ENCODE results near the gene TMEM72. TPM values are rescaled to one million over a fixed set of nuclear protein-coding genes. Genes with fewer than 3 reads are reported as not detected.

TMEM72 gene
- total RNA-seq, 3 donors from 2014 or later, result not detected

- Histone ChIP-seq H3K36me3 (no peaks in the 10 kb centered on the region), H3K4me3 (no peak overlapping the region), H3K9me3 (no peaks in the 10 kb centered on the region), H3K27me3 (no peaks in the 10 kb centered on the region), H3K27ac (no peak overlapping the region), H3K4me1 (no peaks in the 10 kb centered on the region)
- DNase-seq (ENCODE audit: low spot score in 2 of 2), result no peak
- intact Hi-C loops (cut with DNase I; ENCODE audit: low total_unique reads), result no loop called here
- TF ChIP-seq POLR2A (IDR thresholded peaks at IDR 0.05) (no peak), POLR2AphosphoS5 (IDR thresholded peaks at IDR 0.05) (no peak)
- TF ChIP-seq, protein P1, sequence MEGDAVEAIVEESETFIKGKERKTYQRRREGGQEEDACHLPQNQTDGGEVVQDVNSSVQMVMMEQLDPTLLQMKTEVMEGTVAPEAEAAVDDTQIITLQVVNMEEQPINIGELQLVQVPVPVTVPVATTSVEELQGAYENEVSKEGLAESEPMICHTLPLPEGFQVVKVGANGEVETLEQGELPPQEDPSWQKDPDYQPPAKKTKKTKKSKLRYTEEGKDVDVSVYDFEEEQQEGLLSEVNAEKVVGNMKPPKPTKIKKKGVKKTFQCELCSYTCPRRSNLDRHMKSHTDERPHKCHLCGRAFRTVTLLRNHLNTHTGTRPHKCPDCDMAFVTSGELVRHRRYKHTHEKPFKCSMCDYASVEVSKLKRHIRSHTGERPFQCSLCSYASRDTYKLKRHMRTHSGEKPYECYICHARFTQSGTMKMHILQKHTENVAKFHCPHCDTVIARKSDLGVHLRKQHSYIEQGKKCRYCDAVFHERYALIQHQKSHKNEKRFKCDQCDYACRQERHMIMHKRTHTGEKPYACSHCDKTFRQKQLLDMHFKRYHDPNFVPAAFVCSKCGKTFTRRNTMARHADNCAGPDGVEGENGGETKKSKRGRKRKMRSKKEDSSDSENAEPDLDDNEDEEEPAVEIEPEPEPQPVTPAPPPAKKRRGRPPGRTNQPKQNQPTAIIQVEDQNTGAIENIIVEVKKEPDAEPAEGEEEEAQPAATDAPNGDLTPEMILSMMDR (IDR thresholded peaks at IDR 0.05), result no peak
Observed at GRCh38 chr10:44889834-44890233, 21.3 kb upstream of the TMEM72 start.

- DNase-seq (ENCODE audit: low spot score in 2 of 2), result no peak
- Histone ChIP-seq H3K27me3 (no peaks in the 10 kb centered on the region), H3K27ac (no peak overlapping the region), H3K4me1 (no peaks in the 10 kb centered on the region), H3K36me3 (no peaks in the 10 kb centered on the region), H3K4me3 (no peak overlapping the region), H3K9me3 (no peaks in the 10 kb centered on the region)
- TF ChIP-seq POLR2A (IDR thresholded peaks at IDR 0.05) (no peak), POLR2AphosphoS5 (IDR thresholded peaks at IDR 0.05) (no peak)
- TF ChIP-seq, protein P1 (IDR thresholded peaks at IDR 0.05), result no peak
- intact Hi-C loops (cut with DNase I; ENCODE audit: low total_unique reads), result no loop called here
Observed at GRCh38 chr10:44890696-44891563, 20.2 kb upstream of the TMEM72 start.

- Histone ChIP-seq H3K36me3 (no peaks in the 10 kb centered on the region), H3K4me3 (no peak overlapping the region), H3K4me1 (no peaks in the 10 kb centered on the region), H3K27ac (no peak overlapping the region), H3K9me3 (no peaks in the 10 kb centered on the region), H3K27me3 (no peaks in the 10 kb centered on the region)
- DNase-seq (ENCODE audit: low spot score in 2 of 2), result no peak
- intact Hi-C loops (cut with DNase I; ENCODE audit: low total_unique reads), result no loop called here
- TF ChIP-seq POLR2A (IDR thresholded peaks at IDR 0.05) (no peak), POLR2AphosphoS5 (IDR thresholded peaks at IDR 0.05) (no peak)
- TF ChIP-seq, protein P1 (IDR thresholded peaks at IDR 0.05), result no peak
Observed at GRCh38 chr10:44891721-44892120, 19.4 kb upstream of the TMEM72 start.

DNA sequence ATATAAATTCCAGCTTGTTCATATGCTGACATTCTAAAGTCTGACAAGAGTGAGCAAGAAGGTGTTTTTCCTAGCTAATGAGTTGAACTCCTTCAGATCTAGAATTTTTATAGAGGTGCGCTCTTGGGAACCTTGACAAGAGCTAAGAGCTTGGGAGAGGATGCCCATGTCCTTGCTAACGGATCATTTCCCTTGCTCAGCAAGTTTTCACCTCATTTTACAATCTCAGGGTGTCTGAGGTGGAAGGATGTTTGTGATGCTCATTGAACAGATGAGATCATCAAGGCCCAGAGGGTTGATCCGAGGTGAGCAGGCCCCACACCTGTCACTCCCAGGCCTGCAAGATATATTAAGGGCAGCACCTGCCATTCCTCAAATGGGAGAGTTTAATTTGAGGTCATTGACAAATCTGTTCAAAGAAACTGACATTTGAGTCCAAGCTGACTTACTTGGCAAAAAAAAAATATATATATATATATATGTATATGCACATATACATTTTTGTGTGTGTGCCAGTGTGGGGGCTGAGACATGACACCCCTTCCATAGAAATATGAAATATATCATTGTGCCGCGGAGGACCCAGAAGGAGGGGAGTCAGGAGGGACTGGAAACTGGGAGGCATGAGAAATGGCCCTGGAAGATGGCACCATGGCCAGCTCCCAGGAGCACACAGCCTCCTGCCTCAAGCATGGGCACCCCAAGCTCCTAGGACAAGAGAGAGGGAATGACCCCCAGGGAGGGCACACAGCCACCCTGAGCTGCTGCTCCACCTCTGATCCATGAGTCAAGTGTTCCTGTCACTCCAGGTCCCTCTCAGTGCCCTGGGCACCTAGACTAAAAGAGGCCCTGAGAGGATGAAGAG lies 17.3 kb upstream of the TMEM72 start:
- no peak for DNase-seq (ENCODE audit: low spot score in 2 of 2)
- TF ChIP-seq, protein P1 (IDR thresholded peaks at IDR 0.05), result no peak
- TF ChIP-seq POLR2AphosphoS5 (IDR thresholded peaks at IDR 0.05), result no peak
- TF ChIP-seq POLR2A (IDR thresholded peaks at IDR 0.05), result no peak
- H3K4me3 ChIP-seq, result no peak overlapping the region
- intact Hi-C loops (cut with DNase I; ENCODE audit: low total_unique reads), result no loop called here
- H3K27me3 ChIP-seq, result no peaks in the 10 kb centered on the region
- H3K27ac ChIP-seq, result no peak overlapping the region
- H3K9me3 ChIP-seq, result no peaks in the 10 kb centered on the region
- H3K36me3 ChIP-seq, result no peaks in the 10 kb centered on the region
- H3K4me1 ChIP-seq, result no peaks in the 10 kb centered on the region

- H3K36me3 ChIP-seq, result no peaks in the 10 kb centered on the region
- H3K9me3 ChIP-seq, result no peaks in the 10 kb centered on the region
- intact Hi-C loops (cut with DNase I; ENCODE audit: low total_unique reads), result no loop called here
- no peak for DNase-seq (ENCODE audit: low spot score in 2 of 2)
- H3K27me3 ChIP-seq, result no peaks in the 10 kb centered on the region
- H3K4me3 ChIP-seq, result no peak overlapping the region
- H3K27ac ChIP-seq, result no peak overlapping the region
- TF ChIP-seq, protein P1 (IDR thresholded peaks at IDR 0.05), result no peak
- TF ChIP-seq POLR2A (IDR thresholded peaks at IDR 0.05), result no peak
- no peak for TF ChIP-seq POLR2AphosphoS5 (IDR thresholded peaks at IDR 0.05)
- H3K4me1 ChIP-seq, result no peaks in the 10 kb centered on the region
Observed at GRCh38 chr10:44894691-44895090, 16.4 kb upstream of the TMEM72 start.

Measured in breast epithelium (tissue), 4 donors.